Stimulated activated CD4-positive, alpha-beta T cell treated with anti-CD3 and anti-CD28 coated beads, Interleukin-1b, Interleukin-23, amount 100 ng/mL, for 48 hours (primary cell): ENCODE results near the gene FLAD1.
"Not testable (repeated sequence)": the region's sequence is repeated elsewhere in the genome, so short reads cannot be mapped to it uniquely, and the experiment has no call there.

ENCODE experiments used
- DNase-seq: peaks from one replicate; pipeline ENCODE4 v3.0.0-alpha.2; 2020

Gene FLAD1

DNA sequence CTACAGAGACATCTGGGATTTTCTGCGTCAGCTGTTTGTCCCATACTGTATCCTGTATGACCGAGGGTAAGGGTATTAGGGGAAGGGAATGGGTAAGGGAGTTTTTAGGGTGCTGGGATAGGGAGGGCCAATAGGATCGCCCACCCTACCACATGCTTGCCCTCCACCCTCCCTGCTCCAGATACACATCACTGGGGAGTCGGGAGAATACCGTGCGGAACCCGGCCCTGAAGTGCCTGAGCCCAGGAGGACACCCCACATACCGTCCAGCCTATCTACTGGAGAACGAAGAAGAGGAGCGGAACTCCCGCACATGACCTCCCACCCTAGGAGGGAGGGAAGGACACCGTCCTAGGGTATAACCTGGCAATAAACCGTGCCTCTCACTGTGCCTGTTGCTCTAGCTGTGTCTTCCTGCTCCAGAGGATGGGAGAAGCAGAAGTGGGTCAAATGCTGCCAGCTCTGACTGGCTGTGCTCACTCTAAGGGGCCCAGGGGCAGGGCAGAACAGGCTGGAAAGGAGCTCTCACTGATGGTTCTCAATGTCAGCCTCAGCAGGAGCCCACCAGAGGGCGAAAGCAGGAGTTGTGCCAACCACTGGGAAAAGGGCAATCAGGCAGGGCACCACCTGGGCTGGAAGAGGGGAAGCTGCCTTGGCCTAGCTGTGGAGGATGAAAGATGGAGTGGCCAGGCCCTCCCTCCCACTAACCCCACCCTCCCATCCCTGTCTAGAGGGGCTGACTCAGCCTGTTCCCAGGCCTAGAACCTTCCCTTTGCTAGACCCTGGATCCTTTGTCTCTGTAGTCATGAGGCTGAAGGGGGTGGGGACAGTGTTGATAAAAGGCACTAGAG lies 9.8 kb downstream of the FLAD1 start:
- DNase-seq: no peak

DNA sequence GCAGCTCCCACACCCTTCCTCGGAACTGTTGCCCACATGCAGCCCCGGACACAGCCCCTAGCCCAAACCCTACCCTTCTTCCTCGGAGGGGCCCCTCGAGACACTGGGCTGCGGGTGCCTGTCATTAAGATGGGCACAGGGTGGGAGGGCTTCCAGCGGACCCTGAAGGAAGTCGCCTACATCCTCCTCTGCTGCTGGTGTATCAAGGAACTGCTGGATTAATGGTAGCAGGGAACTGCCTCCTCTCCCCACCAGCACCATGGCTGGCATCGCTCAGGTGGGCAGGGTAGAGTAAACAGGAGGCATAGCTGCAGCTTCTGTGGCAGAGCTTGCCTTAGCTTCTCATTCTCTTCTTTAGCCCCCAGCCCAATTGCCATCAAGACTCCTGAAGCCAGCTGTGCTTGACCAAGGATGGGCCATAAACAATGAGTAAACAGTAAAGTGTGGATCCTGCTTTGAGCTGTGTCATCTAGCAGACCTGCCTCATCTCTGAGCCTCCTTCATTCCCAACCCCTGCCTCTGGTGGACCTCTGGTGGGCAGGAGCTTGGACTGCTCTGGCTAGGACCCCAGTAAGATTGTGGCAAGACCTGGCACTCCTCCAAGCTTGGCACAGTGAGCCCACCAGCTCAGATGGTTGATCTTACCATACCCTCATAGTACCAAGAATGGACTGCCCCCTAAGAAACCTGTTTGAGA lies 10.6 kb downstream of the FLAD1 start, which contains the start of gene LENEP:
Gene LENEP (plus strand): TSS at position 15 of the 697 bp plus-strand sequence. CDS start 22 bp downstream, at position 37.
- no peak for DNase-seq

DNA sequence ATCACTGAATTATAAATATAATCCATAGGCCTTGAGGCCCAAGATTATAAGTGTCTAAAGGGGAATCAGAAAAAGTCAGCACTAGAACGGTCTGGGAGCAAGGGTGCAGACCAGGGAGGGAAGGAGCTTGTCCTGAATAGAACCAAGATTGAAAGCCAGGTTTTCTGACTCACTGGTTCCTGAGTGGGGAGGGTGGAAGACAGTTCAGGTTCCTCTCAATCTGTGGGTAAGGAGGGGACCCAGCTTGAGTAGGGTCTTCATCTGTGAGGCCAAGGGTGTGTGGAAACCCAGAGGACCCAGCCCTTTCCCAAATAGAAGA lies 11.1 kb downstream of the FLAD1 start:
- DNase-seq: no peak

DNA sequence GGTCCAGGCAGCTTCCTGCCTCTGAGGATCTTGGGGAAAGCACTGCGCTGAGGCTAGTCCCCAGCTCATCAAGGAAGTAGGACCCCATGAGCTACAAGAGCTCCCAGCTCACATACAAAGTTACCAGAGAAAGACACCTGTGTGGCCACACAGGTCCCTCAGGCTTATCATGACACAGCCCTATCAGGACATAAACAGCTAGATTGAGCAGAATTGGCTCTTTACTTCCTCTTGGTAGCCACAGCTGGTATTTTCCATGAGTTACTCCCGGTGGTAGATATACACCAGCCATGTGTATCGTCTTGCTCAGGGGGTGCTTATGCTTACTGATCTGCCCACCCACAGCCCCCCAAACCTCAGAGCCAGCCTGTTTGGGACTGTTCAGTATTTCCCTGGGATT lies 11.4 kb downstream of the FLAD1 start:
- no peak for DNase-seq

DNA sequence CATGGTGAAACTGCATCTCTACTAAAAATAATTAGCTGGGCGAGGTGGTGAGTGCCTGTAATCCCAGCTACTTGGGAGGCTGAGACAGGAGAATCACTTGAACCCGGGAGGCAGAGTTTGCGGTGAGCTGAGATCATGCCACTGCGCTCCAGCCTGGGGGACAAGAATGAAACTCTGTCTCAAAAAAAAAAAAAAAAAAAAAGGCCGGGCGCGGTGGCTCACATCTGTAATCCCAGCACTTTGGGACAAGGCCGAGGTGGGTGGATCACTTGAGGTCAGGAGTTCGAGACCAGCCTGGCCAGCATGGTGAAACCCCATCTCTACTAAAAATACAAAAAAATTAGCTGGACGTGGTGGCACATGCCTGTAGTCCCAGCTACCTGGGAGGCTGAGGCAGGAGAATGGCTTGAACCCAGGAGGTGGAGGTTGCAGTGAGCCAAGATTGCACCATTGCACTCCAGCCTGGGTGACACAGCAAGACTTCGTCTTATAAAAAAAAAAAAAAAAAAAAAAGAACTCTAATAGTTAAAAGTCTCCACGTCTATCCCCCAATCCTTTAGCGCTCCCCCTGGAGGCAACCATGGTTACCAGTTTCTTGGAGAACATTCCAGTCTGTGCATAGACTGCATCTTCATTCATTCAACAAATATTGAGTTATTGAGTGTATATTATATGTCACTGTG lies 12.3 kb downstream of the FLAD1 start:
- DNase-seq: not testable (repeated sequence)

DNA sequence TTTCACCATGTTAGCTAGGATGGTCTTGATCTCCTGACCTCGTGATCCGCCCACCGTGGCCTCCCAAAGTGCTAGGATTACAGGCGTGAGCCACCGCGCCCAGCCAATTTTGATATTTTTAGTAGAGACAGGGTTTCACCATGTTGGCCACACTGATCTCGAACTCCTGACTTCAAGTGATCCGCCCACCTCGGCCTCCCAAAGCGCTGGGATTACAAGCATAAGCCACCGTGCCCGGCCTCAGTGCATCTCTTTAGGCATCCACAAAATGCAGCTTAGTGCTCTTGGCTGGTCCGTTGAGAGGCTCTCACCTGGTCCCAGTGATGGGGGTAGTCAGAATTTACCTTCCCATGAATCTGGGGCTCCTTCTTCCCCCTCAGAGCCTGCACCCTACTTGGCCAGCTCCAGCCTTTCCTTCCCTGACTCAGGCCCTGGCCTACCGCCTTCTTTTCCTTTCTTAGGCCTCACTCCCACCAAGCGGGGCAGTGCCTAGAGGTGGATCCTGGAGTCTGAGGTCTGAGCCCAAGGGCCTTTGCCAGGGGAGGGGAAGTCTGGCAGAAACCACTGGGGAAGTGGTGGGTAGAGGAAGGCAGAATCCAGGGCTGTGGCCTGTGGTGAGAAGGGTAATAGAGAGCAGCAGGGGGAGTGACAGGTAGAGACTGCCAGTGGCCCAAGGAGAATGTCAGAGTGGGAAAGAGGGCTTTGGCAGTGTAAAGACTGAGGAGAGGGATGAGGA lies 14.0 kb downstream of the FLAD1 start:
- no peak for DNase-seq

DNA sequence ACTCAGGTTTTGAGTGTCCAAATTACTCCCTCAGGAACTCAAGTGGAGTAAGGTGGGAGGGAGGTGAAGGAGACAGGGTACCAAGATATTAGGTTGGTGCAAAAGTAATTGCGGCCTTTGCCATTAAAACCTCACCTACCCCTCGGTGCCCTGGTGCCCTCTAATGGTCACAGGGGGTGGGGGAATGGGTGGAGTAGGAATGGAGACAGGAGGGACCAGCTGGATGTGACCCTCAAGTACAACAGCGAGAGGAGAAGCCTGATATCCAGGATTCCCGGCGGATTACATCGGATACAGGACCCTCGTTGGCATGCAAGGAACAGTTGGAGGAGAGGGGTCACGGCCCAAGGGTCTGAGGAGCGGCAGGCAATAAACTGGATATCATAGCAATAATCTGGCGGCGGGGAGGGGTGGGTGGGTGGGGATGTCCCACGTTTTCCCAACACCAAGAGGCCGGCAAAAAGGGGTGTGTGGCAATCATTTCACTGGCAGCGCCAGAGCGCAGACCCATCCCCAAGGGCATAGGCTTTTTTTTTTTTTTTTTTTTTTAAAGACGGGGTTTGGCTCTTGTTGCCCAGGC lies 15.1 kb downstream of the FLAD1 start:
- no peak for DNase-seq

DNA sequence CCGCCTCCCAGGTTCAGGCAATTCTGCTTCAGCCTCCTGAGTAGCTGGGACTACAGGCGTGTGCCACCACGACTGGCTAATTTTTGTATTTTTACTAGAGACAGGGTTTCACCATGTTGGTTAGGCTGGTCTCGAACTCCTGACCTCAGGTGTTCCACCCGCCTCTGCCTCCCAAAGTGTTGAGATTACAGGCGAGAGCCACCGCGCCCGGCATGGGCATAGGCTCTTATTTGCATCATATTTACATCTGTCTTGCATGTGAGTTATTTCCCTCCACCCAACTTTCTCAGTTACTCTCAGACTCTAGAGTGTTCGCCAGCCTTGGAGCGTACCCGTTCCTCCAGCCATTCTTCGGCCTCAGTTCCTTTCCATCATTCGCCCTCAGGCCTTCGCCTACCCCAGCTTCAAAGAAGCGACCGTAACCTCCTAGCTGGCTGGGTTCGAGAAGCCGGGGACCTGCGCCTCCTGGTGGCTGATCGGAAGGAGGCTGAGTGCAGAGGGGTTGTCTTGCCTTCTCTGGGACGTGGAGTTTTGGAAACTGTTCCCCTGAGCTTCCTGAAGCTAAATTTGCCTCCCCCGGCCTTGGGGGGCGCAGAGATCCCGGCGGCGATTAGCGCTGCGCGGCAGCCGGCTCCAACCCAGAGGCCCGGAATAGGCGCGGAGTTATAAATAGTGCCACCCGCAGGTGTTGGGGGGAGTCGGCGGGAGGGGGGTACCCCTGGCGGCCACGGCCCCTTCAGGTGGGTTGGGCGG lies 15.8 kb downstream of the FLAD1 start:
- peak; percentile 82 for DNase-seq

DNA sequence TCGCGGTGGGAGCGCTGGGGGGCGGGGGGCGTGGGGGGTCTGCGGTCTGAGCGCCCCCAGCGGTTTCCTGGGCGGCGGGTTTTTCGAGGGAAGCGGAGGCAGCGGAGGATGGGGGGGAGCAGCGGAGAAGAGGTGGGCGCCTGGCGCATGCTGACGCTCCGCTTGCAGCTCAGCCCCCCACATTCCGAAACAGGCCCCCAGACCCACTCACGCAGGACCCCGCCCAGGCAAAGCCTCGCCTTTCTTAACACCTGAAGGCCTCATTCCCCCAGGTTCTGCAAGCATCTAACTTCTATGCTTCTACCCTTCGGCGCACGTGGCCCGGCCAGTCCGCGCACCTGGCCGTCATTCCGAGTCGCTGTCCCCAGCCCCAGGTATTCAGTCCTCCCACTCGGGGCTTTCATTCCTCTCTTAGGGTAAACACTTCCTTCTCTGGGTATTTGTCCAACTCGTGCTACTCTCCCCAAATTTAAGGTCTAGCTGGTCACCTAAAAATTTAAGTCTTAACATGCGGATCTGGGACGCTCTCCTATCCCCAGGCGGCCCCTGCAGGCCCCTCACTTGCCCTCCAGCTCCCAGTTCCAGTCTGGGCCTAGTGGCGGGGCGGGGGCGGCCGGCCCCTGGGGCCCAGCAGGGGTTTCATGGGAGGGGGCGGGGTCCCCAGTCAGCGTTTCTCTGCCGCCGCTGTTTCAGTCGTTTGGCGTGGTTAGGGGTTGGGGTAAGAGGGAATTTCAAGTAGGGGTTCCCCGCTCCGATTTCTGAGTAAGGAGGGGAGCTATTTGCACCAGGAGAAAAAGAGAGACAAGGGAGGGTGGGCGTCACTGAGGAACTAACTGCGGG lies 16.6 kb downstream of the FLAD1 start:
- DNase-seq: peak; percentile 71

DNA sequence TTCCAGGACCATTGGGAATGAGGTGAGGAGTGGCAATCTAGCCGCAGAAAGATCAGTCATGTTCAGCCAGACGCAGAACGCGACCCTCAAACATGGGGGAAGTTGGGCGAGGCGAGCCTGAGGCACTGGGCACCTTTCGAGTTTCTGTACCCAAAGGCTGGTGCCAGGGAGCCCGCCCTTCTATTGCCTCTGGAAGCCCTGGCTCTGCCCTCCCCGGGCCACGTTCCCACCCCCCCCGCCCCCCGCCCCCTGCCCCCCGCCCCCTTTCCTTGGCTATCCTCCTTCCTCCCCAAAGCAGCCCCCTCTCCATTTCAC lies 17.2 kb downstream of the FLAD1 start:
- no peak for DNase-seq

DNA sequence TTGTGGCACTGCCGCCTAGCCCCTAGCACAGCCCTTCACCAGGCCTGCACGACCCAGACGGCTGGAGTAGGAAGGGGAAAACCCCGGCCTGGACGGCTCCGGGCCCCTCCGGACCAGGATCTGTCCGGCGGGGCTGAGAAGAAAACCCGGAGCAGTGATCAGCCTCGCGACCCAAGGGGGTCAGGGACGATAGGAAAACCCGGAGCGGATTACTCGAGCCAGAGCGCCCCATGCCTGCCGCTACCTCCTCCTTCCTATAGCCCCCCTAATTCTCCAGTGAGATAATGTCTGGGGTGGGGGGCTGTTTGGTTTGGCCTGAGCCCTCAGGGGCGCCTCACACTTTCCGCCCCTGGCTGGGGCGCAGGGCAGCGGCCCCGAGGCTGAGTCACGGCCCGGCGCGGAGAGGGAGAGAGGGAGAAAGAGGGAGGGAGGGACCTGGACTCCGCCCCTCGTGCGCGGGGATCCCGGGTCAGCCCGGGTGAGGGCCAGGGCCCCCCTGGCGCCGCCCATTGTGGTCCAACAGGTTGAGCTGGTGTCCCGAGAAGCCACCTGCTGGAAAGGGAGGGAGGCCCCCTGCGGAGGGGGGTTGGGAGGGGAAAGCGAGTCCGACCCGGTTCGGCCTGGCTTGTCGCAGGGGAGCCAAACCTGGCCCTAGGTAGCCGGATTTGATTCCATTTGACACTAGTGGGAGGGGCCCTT lies 17.7 kb downstream of the FLAD1 start:
- DNase-seq: peak; percentile 88

DNA sequence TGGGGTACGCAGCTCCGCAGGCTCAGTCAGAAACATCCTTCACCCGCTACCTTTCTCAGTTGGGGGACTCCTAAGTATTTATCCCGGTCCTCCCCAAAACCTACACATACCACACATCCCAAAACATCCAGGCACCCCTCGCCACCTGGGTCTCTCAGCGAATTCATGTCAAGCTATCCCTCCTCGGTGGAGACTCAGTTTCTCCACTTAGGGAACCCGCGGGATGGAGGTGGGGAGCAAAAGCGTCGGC lies 18.2 kb downstream of the FLAD1 start:
- no peak for DNase-seq

DNA sequence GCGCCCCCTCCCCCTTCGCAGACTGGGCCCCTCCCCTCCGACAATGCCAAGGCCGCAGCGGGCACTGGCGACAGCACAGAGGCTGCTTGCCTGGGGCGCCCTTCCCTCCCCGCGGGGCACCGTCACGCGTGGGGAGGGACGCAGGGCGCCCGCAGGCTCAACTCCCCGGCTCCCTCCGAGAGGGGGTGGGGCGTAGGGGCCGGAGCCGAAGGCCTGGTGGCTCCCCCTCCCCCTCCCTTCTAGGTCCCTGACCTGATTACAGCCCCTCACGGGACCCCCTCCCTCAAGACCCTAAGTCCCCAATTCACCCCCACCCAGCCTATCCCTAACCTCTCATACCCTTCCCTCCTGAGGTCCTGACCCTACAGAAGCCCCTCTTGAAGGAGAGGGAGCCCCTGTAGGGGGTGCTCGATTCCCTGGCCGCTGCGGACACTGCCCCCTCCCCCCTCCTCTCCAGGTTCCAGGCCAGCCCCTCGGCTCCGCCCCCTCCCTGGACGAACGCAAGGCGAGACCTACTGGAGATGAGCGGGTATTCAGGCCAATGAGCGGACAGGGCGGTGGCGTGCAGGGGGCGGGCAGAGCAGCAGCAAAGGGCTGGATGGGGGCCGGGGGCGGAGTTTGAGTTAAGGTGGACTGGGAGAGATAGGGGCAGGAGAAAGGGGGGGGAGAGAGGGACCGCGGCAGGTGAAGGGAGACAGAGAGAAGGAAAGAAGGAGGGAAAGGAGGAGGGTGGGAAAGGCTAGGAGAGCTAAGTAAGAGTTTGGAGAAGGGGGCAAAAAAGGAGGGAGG lies 18.7 kb downstream of the FLAD1 start:
- DNase-seq: peak; percentile 99

DNA sequence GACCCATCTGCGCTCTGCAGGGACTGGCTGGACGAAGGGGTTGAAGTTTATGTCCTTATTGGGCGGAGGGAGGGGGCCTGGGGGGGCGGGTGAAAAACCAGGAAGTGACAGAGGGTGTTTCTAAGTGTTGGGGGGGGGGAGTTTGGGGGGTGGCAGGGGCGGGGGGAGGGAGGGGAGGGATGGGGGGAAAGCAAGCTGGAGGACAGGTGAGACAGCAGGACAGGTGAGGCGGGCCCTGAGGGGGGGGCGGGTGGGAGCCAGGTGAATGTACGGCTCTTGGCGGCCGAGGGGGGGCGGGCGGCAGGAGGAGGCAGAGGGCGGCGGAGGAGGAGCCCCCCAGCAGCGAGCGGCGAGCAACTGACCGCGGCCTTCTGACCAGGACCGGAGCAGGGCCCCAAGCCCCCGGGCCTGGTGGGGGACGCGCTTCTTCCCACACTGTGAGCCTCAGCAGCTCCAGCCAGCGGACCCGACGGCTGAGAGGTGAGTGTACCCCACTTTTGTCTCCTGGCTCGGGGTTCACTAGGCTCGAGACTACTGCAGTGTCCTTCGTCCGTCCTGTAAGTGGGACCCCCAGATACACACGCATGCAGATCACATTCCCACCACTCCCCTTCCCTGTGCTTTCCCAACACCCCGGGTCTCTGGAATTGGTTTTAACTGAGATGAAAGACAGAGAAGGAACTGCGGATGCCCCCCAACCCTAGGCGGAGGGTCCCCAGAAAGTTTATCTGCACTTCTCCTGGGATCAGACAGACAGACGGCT lies 19.5 kb downstream of the FLAD1 start, which contains the start of gene ZBTB7B:
Gene ZBTB7B (plus strand): TSS at position 339 of the 763 bp plus-strand sequence. CDS start 11,859 bp downstream, outside the sequence.
- no peak for DNase-seq

DNA sequence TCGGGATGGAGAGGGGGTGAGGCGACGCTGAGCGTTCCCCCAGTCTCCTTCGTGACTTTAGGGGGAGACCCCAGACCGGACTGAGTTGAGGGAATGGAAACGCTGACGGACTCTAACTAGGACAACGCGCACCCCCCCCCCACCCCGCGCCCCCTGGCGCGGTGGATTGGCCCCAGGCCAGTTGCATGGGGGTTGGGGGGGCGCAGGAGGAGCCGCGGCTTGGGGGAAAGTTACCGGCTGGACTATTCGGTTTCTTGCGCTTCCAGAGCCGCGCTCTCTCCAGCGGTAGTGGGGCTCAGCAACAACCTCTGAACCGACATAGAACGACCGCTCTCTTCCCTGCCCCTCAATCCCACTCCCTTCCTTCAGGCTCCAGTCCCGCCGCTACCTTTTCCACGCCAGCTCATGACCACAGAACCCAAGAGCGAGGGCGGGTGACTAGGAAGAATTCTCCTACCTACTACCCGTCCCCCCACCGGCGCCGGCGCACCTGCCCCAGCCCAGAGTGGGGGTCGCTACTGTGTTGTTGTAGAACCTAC lies 20.2 kb downstream of the FLAD1 start:
- DNase-seq: no peak

DNA sequence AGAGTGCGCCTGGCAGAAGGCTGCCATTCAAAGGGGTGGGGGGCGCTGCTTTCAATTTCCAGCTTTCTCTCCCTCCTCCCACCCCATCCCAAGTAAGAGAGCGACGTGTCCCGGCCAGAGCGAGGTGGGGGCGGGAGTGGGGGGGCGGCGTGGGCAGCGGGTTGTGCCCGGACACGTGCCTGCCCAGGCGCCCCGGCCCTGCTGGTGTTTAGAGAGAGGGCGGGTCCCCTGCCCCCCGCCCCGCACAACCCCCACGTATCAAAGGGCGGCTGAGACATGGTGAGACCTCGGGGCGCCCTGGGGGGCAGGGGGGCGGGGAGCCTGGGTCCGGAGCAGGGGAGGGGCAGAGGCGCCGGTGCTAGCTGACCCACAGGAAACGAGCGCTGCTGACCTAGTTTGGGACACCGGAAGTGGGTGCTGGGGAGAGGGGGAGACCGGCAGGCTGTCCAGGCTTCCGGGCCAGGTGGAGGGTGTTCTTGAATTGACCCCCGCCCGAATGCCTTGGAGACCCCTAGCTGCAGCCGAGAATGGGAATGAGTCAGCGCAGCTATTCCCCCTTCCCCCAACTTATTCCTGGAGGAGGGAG lies 20.7 kb downstream of the FLAD1 start:
- DNase-seq: no peak

DNA sequence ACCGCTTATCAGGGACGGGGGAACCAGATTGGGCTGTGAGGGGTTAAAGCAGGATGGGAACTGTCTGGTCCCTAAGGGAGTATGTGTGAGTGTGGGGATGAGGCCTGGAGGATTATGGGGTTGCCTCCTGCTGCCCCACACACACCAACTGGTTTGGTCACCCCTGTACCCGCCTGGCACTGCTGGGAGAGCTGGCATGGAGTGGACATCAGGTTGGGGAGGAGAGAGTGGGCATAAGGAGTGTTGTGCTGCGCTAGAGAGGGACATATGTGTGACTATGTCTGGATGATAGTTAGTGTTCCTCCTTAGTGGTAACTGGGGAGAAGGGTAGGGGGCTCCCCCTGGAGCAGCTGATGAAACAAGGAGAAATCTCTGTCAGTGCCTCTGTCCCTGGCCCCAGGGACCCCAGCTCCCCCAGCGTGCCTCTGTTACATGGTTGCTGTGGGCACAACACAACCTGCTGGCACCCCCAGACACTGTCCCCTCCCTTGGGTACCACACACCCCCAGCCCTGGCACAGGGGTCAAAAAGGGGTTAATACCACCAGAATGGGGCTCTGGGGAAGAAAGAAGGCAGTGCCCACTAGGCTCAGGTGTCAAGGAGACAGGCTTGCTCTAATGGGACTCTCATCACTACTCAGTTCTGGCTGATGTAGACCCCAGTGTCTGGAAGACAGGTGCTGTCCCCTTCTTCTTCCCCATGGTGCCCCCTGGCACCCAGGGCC lies 21.4 kb downstream of the FLAD1 start:
- no peak for DNase-seq
